ENCODE data around the gene GPR39. TPM values are rescaled to one million over a fixed set of nuclear protein-coding genes. Genes with fewer than 3 reads are reported as not detected.

The GPR39 gene
- total RNA-seq, 1 experiment from 2014 or later, result 34.8 TPM

DNA sequence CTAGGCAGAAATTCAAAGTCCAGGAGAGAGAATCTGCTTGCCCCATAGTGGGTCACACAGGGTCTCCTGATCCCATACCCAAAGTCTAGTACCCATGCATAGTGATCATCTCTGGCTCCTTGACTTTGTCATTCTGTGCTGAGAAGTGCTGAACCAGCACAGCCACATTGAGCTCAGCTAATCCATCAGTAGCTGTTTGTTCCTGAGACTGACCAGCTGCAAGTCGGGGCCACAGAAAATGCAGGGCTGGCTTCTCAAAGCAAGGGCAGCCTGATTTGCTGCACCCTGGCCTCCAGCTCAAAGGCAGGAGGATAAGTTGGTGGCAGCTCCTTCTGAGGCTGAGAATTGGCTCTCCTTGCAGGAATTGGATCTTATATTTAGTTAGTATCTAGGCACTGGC is 181.2 kb downstream of the GPR39 start:
- Histone ChIP-seq H3K9ac (ENCODE audit: low read length) (no peak overlapping the region), H3K4me2 (ENCODE audit: low read length) (no peak overlapping the region), H3F3A (ENCODE audit: low read length, unreplicated experiment) (no peaks in the 10 kb centered on the region), H3K9me3 (ENCODE audit: low read length) (no peaks in the 10 kb centered on the region), H3K4me1 (ENCODE audit: insufficient read depth, low read length) (no peaks in the 10 kb centered on the region), H3K27me3 (ENCODE audit: low read length) (no peaks in the 10 kb centered on the region), H2AFZ (ENCODE audit: low read length) (no peak overlapping the region), H3K9me2 (replicated peaks; ENCODE audit: low read length) (no peaks in the 10 kb centered on the region), H3K4me3 (ENCODE audit: low read length) (no peak overlapping the region), H3K27ac (ENCODE audit: low read length) (no peak overlapping the region), H4K20me1 (ENCODE audit: low read length) (no peaks in the 10 kb centered on the region; the same call in 1 of the 2 replicates), H3K79me2 (ENCODE audit: low read length) (peaks cover 14% of the 10 kb centered on the region; the same call in 1 of the 2 replicates), H3K36me3 (ENCODE audit: low read depth, low read length) (no peaks in the 10 kb centered on the region; the same call in 1 of the 2 replicates)
- TF ChIP-seq EZH2 (IDR thresholded peaks at IDR 0.05; ENCODE audit: low read length, unreplicated experiment) (no peak), EZH2phosphoT487 (IDR thresholded peaks at IDR 0.05; ENCODE audit: borderline replicate concordance, low read length) (no peak)
- TF ChIP-seq, protein P1, sequence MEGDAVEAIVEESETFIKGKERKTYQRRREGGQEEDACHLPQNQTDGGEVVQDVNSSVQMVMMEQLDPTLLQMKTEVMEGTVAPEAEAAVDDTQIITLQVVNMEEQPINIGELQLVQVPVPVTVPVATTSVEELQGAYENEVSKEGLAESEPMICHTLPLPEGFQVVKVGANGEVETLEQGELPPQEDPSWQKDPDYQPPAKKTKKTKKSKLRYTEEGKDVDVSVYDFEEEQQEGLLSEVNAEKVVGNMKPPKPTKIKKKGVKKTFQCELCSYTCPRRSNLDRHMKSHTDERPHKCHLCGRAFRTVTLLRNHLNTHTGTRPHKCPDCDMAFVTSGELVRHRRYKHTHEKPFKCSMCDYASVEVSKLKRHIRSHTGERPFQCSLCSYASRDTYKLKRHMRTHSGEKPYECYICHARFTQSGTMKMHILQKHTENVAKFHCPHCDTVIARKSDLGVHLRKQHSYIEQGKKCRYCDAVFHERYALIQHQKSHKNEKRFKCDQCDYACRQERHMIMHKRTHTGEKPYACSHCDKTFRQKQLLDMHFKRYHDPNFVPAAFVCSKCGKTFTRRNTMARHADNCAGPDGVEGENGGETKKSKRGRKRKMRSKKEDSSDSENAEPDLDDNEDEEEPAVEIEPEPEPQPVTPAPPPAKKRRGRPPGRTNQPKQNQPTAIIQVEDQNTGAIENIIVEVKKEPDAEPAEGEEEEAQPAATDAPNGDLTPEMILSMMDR (conservative IDR thresholded peaks at IDR 0.05; ENCODE audit: low read depth, low read length), result no peak
- ChIA-PET POLR2A (ENCODE audit: unreplicated experiment) (no interaction called here), CTCF (no interaction called here)
- BruUV-seq (replicated peaks), result no TSS peak
- DNase-seq (no peak), ATAC-seq (no peak)
- intact Hi-C loops (cut with micrococcal nuclease), result no loop called here

DNA sequence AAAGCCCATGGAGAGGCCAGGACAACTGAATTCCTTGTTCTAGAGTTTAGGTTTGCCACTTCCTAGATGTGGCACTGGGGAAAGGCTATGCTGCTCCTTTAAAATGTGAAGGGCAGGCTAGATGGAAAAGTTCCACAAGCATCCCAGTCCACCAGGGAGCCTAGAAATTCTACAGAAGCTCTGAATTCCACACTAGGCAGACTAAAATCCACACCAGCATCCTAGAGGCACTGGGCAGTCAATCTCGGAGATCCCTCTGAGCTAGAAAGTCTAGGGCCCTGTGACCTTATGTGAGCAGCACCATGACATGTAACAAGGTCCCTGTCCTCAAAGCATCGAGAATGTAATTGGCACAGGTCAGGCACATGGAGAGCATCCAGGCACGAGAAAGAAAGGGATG is 181.9 kb downstream of the GPR39 start:
- ChIA-PET POLR2A (ENCODE audit: unreplicated experiment) (no interaction called here), CTCF (no interaction called here)
- H3K4me2 ChIP-seq (ENCODE audit: low read length), result no peak overlapping the region
- no peaks in the 10 kb centered on the region for H3K9me2 ChIP-seq (replicated peaks; ENCODE audit: low read length)
- H4K20me1 ChIP-seq (ENCODE audit: low read length), result no peaks in the 10 kb centered on the region; the same call in 1 of the 2 replicates
- DNase-seq, result no peak
- no peaks in the 10 kb centered on the region for H3F3A ChIP-seq (ENCODE audit: low read length, unreplicated experiment)
- no peaks in the 10 kb centered on the region for H3K27me3 ChIP-seq (ENCODE audit: low read length)
- intact Hi-C loops (cut with micrococcal nuclease), result no loop called here
- H2AFZ ChIP-seq (ENCODE audit: low read length), result no peak overlapping the region
- H3K79me2 ChIP-seq (ENCODE audit: low read length), result peaks cover 10% of the 10 kb centered on the region; the same call in 1 of the 2 replicates
- TF ChIP-seq EZH2 (IDR thresholded peaks at IDR 0.05; ENCODE audit: low read length, unreplicated experiment), result no peak
- BruUV-seq (replicated peaks), result no TSS peak
- H3K27ac ChIP-seq (ENCODE audit: low read length), result no peak overlapping the region
- no peaks in the 10 kb centered on the region for H3K4me1 ChIP-seq (ENCODE audit: insufficient read depth, low read length)
- no peak overlapping the region for H3K9ac ChIP-seq (ENCODE audit: low read length)
- H3K36me3 ChIP-seq (ENCODE audit: low read depth, low read length), result no peaks in the 10 kb centered on the region; the same call in 1 of the 2 replicates
- H3K4me3 ChIP-seq (ENCODE audit: low read length), result no peak overlapping the region
- H3K9me3 ChIP-seq (ENCODE audit: low read length), result no peaks in the 10 kb centered on the region
- ATAC-seq, result no peak

DNA sequence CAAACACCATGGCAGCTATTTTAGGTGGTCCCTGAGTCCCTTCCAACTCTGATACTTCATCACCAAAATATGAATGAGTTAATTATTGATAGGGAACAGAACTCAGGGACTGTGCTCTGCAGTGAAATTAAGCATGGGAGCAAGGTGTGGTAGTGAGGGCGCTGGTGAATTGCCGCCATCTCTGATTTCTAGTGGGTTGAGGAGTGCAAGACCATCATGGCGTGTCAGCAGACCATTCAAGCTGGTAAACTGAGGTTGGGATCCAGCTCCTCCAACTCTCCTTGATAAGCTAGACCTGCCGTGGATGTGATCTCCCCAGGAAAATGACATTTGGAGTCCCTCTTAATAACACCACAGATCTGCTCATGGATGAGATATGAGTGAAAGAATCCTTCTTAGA is 183.0 kb downstream of the GPR39 start:
- DNase-seq (no peak), ATAC-seq (no peak)
- H3K9ac ChIP-seq (ENCODE audit: low read length), result no peak overlapping the region
- no peak overlapping the region for H2AFZ ChIP-seq (ENCODE audit: low read length)
- H3K79me2 ChIP-seq (ENCODE audit: low read length), result peaks cover 4% of the 10 kb centered on the region; the same call in 1 of the 2 replicates
- H3K9me3 ChIP-seq (ENCODE audit: low read length), result no peaks in the 10 kb centered on the region
- no peak overlapping the region for H3K4me3 ChIP-seq (ENCODE audit: low read length)
- ChIA-PET CTCF (no interaction called here), POLR2A (ENCODE audit: unreplicated experiment) (no interaction called here)
- no peak overlapping the region for H3K27ac ChIP-seq (ENCODE audit: low read length)
- TF ChIP-seq, protein P1 (conservative IDR thresholded peaks at IDR 0.05; ENCODE audit: low read depth, low read length), result no peak
- TF ChIP-seq EZH2phosphoT487 (IDR thresholded peaks at IDR 0.05; ENCODE audit: borderline replicate concordance, low read length) (no peak), EZH2 (IDR thresholded peaks at IDR 0.05; ENCODE audit: low read length, unreplicated experiment) (no peak)
- no peaks in the 10 kb centered on the region; the same call in 1 of the 2 replicates for H3K36me3 ChIP-seq (ENCODE audit: low read depth, low read length)
- no peaks in the 10 kb centered on the region; the same call in 1 of the 2 replicates for H4K20me1 ChIP-seq (ENCODE audit: low read length)
- BruUV-seq (replicated peaks), result no TSS peak
- intact Hi-C loops (cut with micrococcal nuclease), result no loop called here
- H3K9me2 ChIP-seq (replicated peaks; ENCODE audit: low read length), result no peaks in the 10 kb centered on the region
- H3K27me3 ChIP-seq (ENCODE audit: low read length), result no peaks in the 10 kb centered on the region
- H3K4me2 ChIP-seq (ENCODE audit: low read length), result no peak overlapping the region
- no peaks in the 10 kb centered on the region for H3K4me1 ChIP-seq (ENCODE audit: insufficient read depth, low read length)
- H3F3A ChIP-seq (ENCODE audit: low read length, unreplicated experiment), result no peaks in the 10 kb centered on the region

Measured in PC-3 (cell line).